Neural cell (in vitro differentiated cells): ENCODE data around the gene ATPAF1. TPM values are rescaled to one million over a fixed set of nuclear protein-coding genes. Genes with fewer than 3 reads are reported as not detected.

Experiments used
- H2AFZ ChIP-seq: fragments of 200-600, 300-800 bp; sonication (generic), shearing (Covaris generic); 2 replicates; pipeline ENCODE4 v1.6.0; 2014; ENCODE audit warnings: low read depth, mild to moderate bottlenecking, antibody characterized with exemption, low read length, moderate library complexity
- H3F3A ChIP-seq: fragments of 200-600 bp; shearing (Covaris generic); 2 replicates; pipeline ENCODE4 v1.6.1; 2016; ENCODE audit warnings: mild to moderate bottlenecking, moderate library complexity, mixed read lengths, antibody characterized with exemption, low read length; ENCODE audit not compliant: insufficient read depth, poor library complexity, severe bottlenecking
- H3K27ac ChIP-seq: fragments of 200-600, 300-800 bp; sonication (generic), shearing (Covaris generic); 2 replicates; pipeline ENCODE4 v1.5.1; 2014; ENCODE audit warnings: mild to moderate bottlenecking, low read length, moderate library complexity
- H3K27me3 ChIP-seq: fragments of 300-800, 200-600 bp; sonication (generic), shearing (Covaris generic); 2 replicates; pipeline ENCODE4 v1.6.0; 2014; ENCODE audit warnings: mild to moderate bottlenecking, low read depth, low read length, moderate library complexity; ENCODE audit not compliant: insufficient read depth
- H3K36me3 ChIP-seq: fragments of 300-800, 200-600 bp; sonication (generic), shearing (Covaris generic); 2 replicates; pipeline ENCODE4 v1.5.1; 2014; ENCODE audit warnings: mild to moderate bottlenecking, antibody characterized with exemption, low read length, moderate library complexity; ENCODE audit not compliant: insufficient read depth
- H3K4me2 ChIP-seq: fragments of 300-800, 200-600 bp; sonication (generic), shearing (Covaris generic); 2 replicates; pipeline ENCODE4 v1.6.0; 2014; ENCODE audit warnings: mild to moderate bottlenecking, low read length
- H3K4me3 ChIP-seq: fragments of 300-800, 200-600 bp; sonication (generic), shearing (Covaris generic); 2 replicates; pipeline ENCODE4 v1.5.1; 2014; ENCODE audit warnings: mild to moderate bottlenecking, low read length, moderate library complexity
- H3K79me2 ChIP-seq: fragments of 200-600 bp; shearing (Covaris generic); replicated peaks from 2 replicates; pipeline ENCODE4 v1.6.0; 2014; ENCODE audit warnings: mild to moderate bottlenecking, low read length, moderate library complexity; ENCODE audit not compliant: insufficient read depth
- H3K9ac ChIP-seq: fragments of 300-800, 200-600 bp; sonication (generic), shearing (Covaris generic); 2 replicates; pipeline ENCODE4 v1.6.1; 2016; ENCODE audit warnings: mild to moderate bottlenecking, low read length, mixed read lengths
- H3K9me2 ChIP-seq: fragments of 200-600 bp; shearing (Covaris generic); 2 replicates; pipeline ENCODE4 v1.6.1; 2016; ENCODE audit warnings: mild to moderate bottlenecking, low read length, mixed read lengths; ENCODE audit not compliant: insufficient read depth
- H3K9me3 ChIP-seq: fragments of 200-600, 300-800 bp; sonication (generic), shearing (Covaris generic); 2 replicates; pipeline ENCODE4 v1.6.1; 2016; ENCODE audit warnings: mild to moderate bottlenecking, mixed run types, low read length, moderate library complexity, mixed read lengths
- H4K20me1 ChIP-seq: fragments of 200-600 bp; shearing (Covaris generic); 2 replicates; pipeline ENCODE4 v1.6.1; 2016; ENCODE audit warnings: mild to moderate bottlenecking, mixed run types; ENCODE audit not compliant: insufficient read depth
- CTCF ChIP-seq: fragments of 450-650 bp; IDR thresholded peaks from 2 replicates; pipeline ENCODE4 v1.5.1; 2014; ENCODE audit warnings: antibody characterized with exemption, mild to moderate bottlenecking, moderate library complexity; ENCODE audit not compliant: poor library complexity, severe bottlenecking
- EP300 ChIP-seq: fragments of 450-650 bp; conservative IDR thresholded peaks from 2 replicates; pipeline ENCODE4 v1.6.1; 2014; ENCODE audit warnings: antibody characterized with exemption, mild to moderate bottlenecking, moderate library complexity; ENCODE audit not compliant: poor library complexity, severe bottlenecking
- EZH2 ChIP-seq: fragments of 200-600, 300-800 bp; shearing (Covaris generic), sonication (generic); IDR thresholded peaks from 2 replicates; pipeline ENCODE4 v1.6.1; 2014; ENCODE audit warnings: antibody characterized with exemption, low read length, borderline replicate concordance, mild to moderate bottlenecking; ENCODE audit not compliant: insufficient read depth, poor library complexity, severe bottlenecking
- MXI1 ChIP-seq: fragments of 450-650 bp; conservative IDR thresholded peaks from 2 replicates; pipeline ENCODE4 v1.6.1; 2014; ENCODE audit warnings: antibody characterized with exemption, mild to moderate bottlenecking; ENCODE audit not compliant: poor library complexity, severe bottlenecking
- POLR2AphosphoS5 ChIP-seq: IDR thresholded peaks from 2 replicates; pipeline ENCODE4 v1.6.1; 2012
- RAD21 ChIP-seq: fragments of 450-650 bp; conservative IDR thresholded peaks from 2 replicates; pipeline ENCODE4 v1.6.1; 2014; ENCODE audit warnings: antibody characterized with exemption, mild to moderate bottlenecking, moderate library complexity
- REST ChIP-seq: IDR thresholded peaks from 2 replicates; pipeline ENCODE4 v1.6.1; 2012; ENCODE audit warnings: borderline replicate concordance
- SMC3 ChIP-seq: fragments of 450-650 bp; conservative IDR thresholded peaks from 2 replicates; pipeline ENCODE4 v1.6.1; 2014; ENCODE audit warnings: antibody characterized with exemption, mild to moderate bottlenecking, moderate library complexity; ENCODE audit not compliant: poor library complexity
- TAF1 ChIP-seq: IDR thresholded peaks from 2 replicates; pipeline ENCODE4 v1.6.1; 2012; ENCODE audit warnings: low read depth
- polyA plus RNA-seq: library from polyadenylated mRNA; depleted of rRNA; stranded (reverse); fragments of >200 nt; gene quantifications from 2 replicates; pipeline ENCODE4 v1.2.3, GENCODE V29; 2014

The ATPAF1 gene
- polyA plus RNA-seq, 1 donor from 2014 or later: 80.7 TPM

GRCh38 chr1:46681333-46682034, 13.3 kb upstream of the ATPAF1 start:
- H3K4me3 ChIP-seq: no peak overlapping the region
- no peaks in the 10 kb centered on the region for H4K20me1 ChIP-seq
- no peak overlapping the region for H3K27ac ChIP-seq
- H3F3A ChIP-seq: no peaks in the 10 kb centered on the region
- no peak overlapping the region for H2AFZ ChIP-seq
- no peaks in the 10 kb centered on the region for H3K27me3 ChIP-seq
- no peaks in the 10 kb centered on the region for H3K9me2 ChIP-seq
- H3K9ac ChIP-seq: no peak overlapping the region
- H3K36me3 ChIP-seq: peaks cover 28% of the 10 kb centered on the region
- TF ChIP-seq POLR2AphosphoS5: no peak
- TF ChIP-seq EP300: no peak
- no peak for TF ChIP-seq MXI1
- no peak for TF ChIP-seq TAF1
- TF ChIP-seq EZH2: no peak
- TF ChIP-seq REST: no peak
- no peak for TF ChIP-seq RAD21
- TF ChIP-seq CTCF: no peak
- no peak for TF ChIP-seq SMC3
- H3K79me2 ChIP-seq: no peaks in the 10 kb centered on the region
- H3K9me3 ChIP-seq: no peaks in the 10 kb centered on the region
- H3K4me2 ChIP-seq: no peak overlapping the region

GRCh38 chr1:46679789-46680573, 11.8 kb upstream of the ATPAF1 start:
- no peaks in the 10 kb centered on the region for H3F3A ChIP-seq
- H2AFZ ChIP-seq: no peak overlapping the region
- peaks cover 16% of the 10 kb centered on the region for H3K36me3 ChIP-seq
- no peak overlapping the region for H3K4me2 ChIP-seq
- no peaks in the 10 kb centered on the region for H4K20me1 ChIP-seq
- H3K79me2 ChIP-seq: no peaks in the 10 kb centered on the region
- no peaks in the 10 kb centered on the region for H3K9me2 ChIP-seq
- TF ChIP-seq POLR2AphosphoS5: no peak
- TF ChIP-seq MXI1: no peak
- TF ChIP-seq SMC3: no peak
- TF ChIP-seq EZH2: no peak
- TF ChIP-seq EP300: no peak
- no peak for TF ChIP-seq TAF1
- TF ChIP-seq REST: no peak
- TF ChIP-seq CTCF: no peak
- no peak for TF ChIP-seq RAD21
- no peak overlapping the region for H3K27ac ChIP-seq
- H3K9ac ChIP-seq: no peak overlapping the region
- H3K9me3 ChIP-seq: no peaks in the 10 kb centered on the region
- no peak overlapping the region for H3K4me3 ChIP-seq
- H3K27me3 ChIP-seq: no peaks in the 10 kb centered on the region
